Measurements from ENCODE around the gene TSPAN5. TPM values are rescaled to one million over a fixed set of nuclear protein-coding genes. Genes with fewer than 3 reads are reported as not detected.

The TSPAN5 gene
- total and polyA plus RNA-seq, 8 donors, result 0.23 to 2.6 (median 1.2) TPM

GRCh38 chr4:98507299-98507698 is 151.1 kb downstream of the TSPAN5 start:
- no peaks in the 10 kb centered on the region for H3K36me3 ChIP-seq
- H3K4me3 ChIP-seq, result no peak overlapping the region
- intact Hi-C loops (cut with DNase I), result no loop called here
- no peak for DNase-seq
- no peaks in the 10 kb centered on the region for H3K9me3 ChIP-seq
- no peak for ATAC-seq
- no peak overlapping the region for H3K27ac ChIP-seq
- no peaks in the 10 kb centered on the region for H3K27me3 ChIP-seq
- TF ChIP-seq, protein P1, sequence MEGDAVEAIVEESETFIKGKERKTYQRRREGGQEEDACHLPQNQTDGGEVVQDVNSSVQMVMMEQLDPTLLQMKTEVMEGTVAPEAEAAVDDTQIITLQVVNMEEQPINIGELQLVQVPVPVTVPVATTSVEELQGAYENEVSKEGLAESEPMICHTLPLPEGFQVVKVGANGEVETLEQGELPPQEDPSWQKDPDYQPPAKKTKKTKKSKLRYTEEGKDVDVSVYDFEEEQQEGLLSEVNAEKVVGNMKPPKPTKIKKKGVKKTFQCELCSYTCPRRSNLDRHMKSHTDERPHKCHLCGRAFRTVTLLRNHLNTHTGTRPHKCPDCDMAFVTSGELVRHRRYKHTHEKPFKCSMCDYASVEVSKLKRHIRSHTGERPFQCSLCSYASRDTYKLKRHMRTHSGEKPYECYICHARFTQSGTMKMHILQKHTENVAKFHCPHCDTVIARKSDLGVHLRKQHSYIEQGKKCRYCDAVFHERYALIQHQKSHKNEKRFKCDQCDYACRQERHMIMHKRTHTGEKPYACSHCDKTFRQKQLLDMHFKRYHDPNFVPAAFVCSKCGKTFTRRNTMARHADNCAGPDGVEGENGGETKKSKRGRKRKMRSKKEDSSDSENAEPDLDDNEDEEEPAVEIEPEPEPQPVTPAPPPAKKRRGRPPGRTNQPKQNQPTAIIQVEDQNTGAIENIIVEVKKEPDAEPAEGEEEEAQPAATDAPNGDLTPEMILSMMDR (IDR thresholded peaks at IDR 0.05), result no peak
- no peak for FAIRE-seq
- no peaks in the 10 kb centered on the region for H3K4me1 ChIP-seq
- 66 to 85% methylated on average over 3 of the region's 3 CpGs for WGBS, 2 donors

- no peaks in the 10 kb centered on the region for H3K36me3 ChIP-seq
- H3K27me3 ChIP-seq, result no peaks in the 10 kb centered on the region
- FAIRE-seq (no peak), DNase-seq (no peak), ATAC-seq (no peak)
- H3K4me3 ChIP-seq, result no peak overlapping the region
- 41 to 59% methylated on average over 5 of the region's 5 CpGs for WGBS, 2 donors
- no peak overlapping the region for H3K27ac ChIP-seq
- H3K9me3 ChIP-seq, result no peaks in the 10 kb centered on the region
- intact Hi-C loops (cut with DNase I), result no loop called here
- H3K4me1 ChIP-seq, result no peaks in the 10 kb centered on the region
- TF ChIP-seq, protein P1 (IDR thresholded peaks at IDR 0.05), result no peak
Measured at GRCh38 chr4:98506462-98507132, 151.8 kb downstream of the TSPAN5 start.

DNA sequence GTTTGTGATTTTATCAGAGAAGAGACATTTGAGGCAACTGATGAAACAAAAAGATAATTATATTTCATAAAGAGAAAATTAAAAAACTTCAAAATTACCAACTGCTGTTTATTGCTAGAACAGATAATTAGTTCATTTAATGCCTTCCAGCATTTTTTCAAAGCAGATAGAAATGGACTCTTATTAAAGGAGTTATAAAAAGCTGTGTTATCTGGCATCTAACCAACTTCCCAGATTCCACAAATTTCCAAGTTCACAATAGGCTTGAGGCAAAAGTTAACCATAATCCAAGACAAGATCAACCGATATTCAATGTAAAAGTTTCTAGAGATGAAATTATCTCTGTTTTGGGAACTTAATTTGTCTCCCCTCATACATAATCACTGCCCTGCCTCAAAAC is 152.4 kb downstream of the TSPAN5 start:
- WGBS, 2 donors, result 53 to 56% methylated on average over 1 of the region's 1 CpG
- DNase-seq (no peak), ATAC-seq (no peak), FAIRE-seq (no peak)
- H3K36me3 ChIP-seq, result no peaks in the 10 kb centered on the region
- TF ChIP-seq, protein P1 (IDR thresholded peaks at IDR 0.05), result no peak
- H3K4me3 ChIP-seq, result no peak overlapping the region
- H3K4me1 ChIP-seq, result no peaks in the 10 kb centered on the region
- no peaks in the 10 kb centered on the region for H3K27me3 ChIP-seq
- H3K9me3 ChIP-seq, result no peaks in the 10 kb centered on the region
- no peak overlapping the region for H3K27ac ChIP-seq
- intact Hi-C loops (cut with DNase I), result no loop called here

DNA sequence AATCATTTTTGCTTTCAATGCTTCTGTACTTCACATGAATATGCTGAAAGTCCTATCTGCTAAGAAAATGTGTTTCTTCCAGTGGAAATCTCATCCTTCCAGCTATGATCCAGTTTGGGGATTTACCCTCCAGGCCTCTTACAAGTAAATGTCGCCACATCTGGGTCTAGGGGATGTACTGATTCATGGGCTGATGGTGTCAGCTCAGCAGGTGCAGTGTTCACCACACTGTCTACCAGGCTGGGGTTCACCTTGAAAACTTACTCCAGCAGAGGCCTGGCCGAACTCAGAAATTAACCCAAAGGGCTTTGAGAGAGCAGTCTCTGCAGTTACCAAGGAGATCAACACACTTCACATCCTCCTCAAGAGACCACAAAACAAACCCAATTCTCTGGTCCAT is 154.3 kb downstream of the TSPAN5 start:
- DNase-seq (no peak), ATAC-seq (no peak), FAIRE-seq (no peak)
- Histone ChIP-seq H3K36me3 (no peaks in the 10 kb centered on the region), H3K9me3 (no peaks in the 10 kb centered on the region), H3K27me3 (no peaks in the 10 kb centered on the region), H3K4me3 (no peak overlapping the region), H3K4me1 (no peaks in the 10 kb centered on the region), H3K27ac (no peak overlapping the region)
- intact Hi-C loops (cut with DNase I), result no loop called here
- TF ChIP-seq, protein P1 (IDR thresholded peaks at IDR 0.05), result no peak
- 91 to 93% methylated on average over 2 of the region's 2 CpGs for WGBS, 2 donors

DNA sequence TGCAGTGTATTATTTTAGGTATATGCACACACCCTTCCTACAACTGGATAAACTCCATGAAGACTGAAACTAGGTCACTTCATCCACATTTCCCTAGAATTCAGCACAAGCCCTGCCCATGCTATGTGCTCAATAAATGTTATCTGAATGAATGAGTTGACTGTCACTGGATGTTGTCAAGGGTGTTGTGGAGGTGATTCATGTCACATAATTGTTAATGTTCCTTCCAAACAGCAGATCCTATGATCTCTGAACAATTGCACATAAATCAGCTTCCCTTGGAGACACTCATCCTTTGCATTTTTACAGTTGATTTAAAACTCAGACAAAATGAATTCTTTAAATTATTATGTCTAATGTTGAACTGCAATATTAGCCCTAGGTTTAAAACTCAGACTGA is 154.7 kb downstream of the TSPAN5 start:
- Histone ChIP-seq H3K4me3 (no peak overlapping the region), H3K9me3 (no peaks in the 10 kb centered on the region), H3K27ac (no peak overlapping the region), H3K36me3 (no peaks in the 10 kb centered on the region), H3K4me1 (no peaks in the 10 kb centered on the region), H3K27me3 (no peaks in the 10 kb centered on the region)
- FAIRE-seq (no peak), ATAC-seq (no peak), DNase-seq (no peak)
- TF ChIP-seq, protein P1 (IDR thresholded peaks at IDR 0.05), result no peak
- intact Hi-C loops (cut with DNase I), result no loop called here

Data from pancreas (tissue), 10 donors.